A172 (cell line): ENCODE measurements around the gene ADTRP. TPM values are rescaled to one million over a fixed set of nuclear protein-coding genes. Genes with fewer than 3 reads are reported as not detected.
"Not testable (repeated sequence)": the region's sequence is repeated elsewhere in the genome, so short reads cannot be mapped to it uniquely, and the experiment has no call there.

Experiments
- DNase-seq: peaks from one replicate; pipeline ENCODE4 v3.0.0-alpha.2; 2015; ENCODE audit warnings: low spot score
- total RNA-seq: library from RNA; depleted of rRNA; stranded (reverse); fragments of >200 nt; shearing (Covaris generic); gene quantifications from 2 replicates; pipeline ENCODE4 v1.2.3, GENCODE V29; 2014

The ADTRP gene
- total RNA-seq, 1 experiment from 2014 or later, result 1.9 TPM

DNA sequence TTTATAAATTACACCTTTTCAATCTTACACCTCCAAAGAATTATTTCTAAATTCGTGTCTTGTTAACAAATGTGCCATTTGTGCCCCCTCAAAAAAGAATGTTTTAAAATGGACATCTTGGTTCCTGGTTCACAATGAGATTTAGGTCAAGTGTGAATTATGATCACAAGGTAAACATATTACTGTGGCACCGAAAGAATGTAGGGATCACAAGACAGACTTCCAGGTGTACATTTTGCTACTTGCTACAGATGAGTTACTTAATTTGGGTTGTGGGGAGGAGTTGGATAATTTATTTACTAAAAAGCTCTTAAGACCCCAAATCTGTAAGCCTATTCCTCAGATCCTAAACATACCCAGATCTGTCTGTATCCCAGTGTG, 25.0 kb upstream of the ADTRP start:
- no peak for DNase-seq

GRCh38 chr6:11802886-11803590, 24.4 kb upstream of the ADTRP start:
- DNase-seq, result no peak

GRCh38 chr6:11800531-11800930, 21.9 kb upstream of the ADTRP start:
- DNase-seq, result not testable (repeated sequence)

DNA sequence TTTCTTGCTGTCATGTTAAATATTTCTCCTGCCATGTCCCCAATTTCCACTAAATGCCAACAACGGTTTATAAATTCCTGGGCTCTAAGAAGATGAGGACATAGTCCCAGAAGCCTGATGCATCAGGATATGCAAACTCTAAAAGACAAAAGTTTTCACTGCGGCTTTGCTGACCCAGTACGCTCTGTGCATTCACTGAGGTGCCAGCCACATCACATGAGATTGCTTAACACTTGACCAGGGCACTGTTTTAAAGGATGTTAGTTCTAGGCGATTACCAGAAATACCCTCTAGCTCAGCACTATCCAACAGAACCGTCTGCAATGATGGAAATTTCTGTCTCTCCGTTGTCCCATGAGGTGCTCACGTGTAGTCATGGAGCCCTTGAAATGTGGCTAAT, 19.9 kb upstream of the ADTRP start:
- DNase-seq, result no peak

GRCh38 chr6:11798096-11798495, 19.5 kb upstream of the ADTRP start:
- DNase-seq, result no peak

GRCh38 chr6:11796829-11797228, 18.2 kb upstream of the ADTRP start:
- no peak for DNase-seq

GRCh38 chr6:11795403-11795802, 16.8 kb upstream of the ADTRP start:
- DNase-seq, result no peak

- no peak for DNase-seq
Measured at GRCh38 chr6:11793277-11793676, 14.7 kb upstream of the ADTRP start.

DNA sequence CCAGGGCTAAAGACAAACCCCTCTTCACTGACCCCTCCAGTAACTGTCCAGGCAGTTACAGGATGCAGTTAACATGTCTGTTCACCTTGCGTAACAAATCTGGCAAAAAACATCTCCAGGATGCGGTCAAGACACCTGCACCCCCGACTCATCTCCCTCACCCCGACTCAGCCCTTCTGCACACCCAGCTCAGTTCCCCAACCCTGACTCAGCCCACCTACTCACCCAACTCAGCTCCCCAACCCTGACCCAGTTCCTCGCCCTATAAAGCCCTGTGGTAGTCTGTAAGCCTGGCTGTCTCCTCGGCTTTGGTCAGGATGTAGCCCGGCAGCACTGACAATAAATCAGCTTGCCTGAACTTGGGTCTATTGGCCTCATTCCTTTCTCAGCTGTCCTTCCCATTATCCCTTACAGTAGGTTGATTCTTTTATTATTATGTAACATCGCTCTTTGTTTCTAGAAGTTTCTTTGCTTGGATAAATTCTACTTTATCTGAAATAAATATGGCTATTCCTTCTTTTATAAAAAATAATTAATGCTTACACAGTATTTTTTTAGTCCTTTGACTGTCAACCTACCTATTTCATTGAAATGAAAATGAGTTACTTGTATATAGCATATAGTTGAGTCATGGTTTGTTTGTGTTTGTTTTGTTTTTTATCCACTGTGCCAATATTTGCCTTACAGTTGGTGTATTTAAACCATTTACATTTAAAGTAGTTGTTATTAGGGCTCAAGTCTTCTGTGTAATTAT, 12.9 kb upstream of the ADTRP start:
- DNase-seq, result no peak

DNA sequence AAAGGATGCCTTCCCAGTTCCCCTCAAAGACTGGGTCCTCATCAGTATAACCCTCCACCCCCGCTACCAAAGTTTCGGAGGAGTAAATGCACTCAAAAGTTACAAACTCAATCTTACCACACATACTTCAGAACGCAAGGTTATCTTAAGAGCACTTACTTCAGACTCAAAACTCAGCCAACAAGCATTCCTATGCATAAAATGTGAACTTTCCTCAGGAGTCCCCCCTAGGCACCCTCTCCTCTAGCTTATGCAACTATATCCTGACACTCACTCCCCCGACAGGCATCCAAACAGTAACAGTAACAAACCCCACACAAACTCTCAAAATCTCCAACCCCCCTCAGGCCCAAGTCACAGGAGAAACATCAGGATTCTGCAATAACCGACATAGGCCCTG, 11.1 kb upstream of the ADTRP start:
- DNase-seq, result no peak

GRCh38 chr6:11788043-11788442, 9.4 kb upstream of the ADTRP start:
- DNase-seq, result no peak

DNA sequence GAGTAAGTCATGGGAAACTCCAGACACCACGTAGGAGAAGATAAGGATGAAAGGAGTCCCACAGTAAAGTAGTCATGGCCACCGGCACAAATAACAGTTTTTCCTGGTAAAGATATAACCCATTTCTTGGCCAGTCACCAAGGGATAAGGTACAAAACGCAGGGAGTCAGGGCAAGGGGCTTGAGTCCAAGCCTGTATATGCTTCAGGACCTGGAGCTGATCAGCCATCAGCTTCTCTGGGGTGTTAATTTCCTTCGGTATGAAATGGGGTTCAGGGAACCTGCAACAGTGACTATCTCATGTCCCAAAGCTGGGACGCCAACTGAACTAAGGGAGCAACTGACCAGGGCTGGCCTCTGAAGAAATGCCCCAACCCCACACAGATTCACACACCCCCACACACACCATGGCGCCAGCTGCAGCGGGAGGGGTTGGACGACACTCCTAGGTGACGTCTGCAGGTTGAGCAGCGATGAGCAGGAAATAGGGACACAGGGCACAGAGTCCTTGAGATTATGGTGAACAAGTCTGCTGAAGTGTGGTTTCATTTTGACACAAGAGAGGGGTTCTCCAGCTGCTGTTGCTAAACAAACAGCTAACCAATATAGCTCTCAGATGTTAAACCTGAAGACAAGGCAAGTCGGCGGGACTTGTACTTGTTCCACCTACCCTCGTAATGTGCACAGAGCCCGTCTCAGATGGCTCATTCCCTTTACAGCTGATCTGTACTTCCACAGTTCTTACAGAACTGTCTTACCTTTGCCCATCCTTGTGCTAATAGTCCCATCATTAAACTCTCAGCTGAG, 7.4 kb upstream of the ADTRP start:
- no peak for DNase-seq

DNA sequence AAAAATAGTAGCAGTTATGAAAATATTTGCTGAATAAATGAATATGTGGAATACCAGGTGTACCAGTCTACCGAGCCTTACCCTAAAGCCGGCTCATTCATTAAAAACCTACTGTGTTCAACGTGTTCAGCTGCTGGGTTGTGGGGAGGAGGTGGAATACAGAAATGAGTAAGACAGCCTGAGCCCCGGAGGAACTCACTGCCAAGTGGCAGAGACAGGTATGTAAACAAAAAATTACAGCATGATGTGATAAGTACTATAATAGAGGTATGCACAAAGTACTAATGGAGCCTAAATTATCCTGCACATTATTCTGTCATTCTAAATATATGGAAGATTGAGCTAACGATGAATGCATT, 6.8 kb upstream of the ADTRP start:
- no peak for DNase-seq

DNA sequence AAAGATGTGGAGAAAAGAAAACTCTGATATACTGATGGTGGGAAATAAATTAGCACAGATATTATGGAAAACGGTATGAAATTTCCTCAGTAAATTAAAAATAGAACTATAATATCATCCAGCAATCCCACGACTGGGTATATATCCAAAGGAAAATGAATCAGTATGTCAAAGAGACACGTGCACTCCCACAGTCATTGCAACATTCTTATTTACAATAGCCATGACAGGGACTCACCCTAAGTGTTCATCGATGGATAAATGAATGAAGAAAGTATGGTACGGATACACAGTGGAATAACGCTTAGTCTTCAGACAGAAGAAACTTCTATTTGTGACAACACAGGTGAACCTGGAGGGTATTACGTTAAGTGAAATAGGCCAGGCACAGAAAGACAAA, 5.7 kb upstream of the ADTRP start:
- DNase-seq, result no peak

- no peak for DNase-seq
Measured at GRCh38 chr6:11783524-11784064, 5.0 kb upstream of the ADTRP start.

GRCh38 chr6:11782524-11782923, 3.9 kb upstream of the ADTRP start:
- no peak for DNase-seq

DNA sequence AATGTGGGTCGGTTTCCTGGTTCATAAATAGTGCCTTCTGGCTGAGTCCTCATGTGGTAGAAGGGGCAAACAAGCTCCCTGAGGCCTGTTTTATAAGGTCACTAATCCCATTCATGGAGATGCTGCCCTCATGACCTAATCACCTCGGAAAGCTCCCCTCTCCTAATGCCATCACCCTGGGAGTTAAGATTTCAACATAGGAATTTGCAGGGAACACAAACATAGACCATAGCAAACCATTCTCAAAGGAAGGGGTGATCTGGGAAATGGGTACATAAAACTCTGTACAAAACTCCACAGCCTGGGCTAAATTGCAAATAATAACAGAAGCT, 1.5 kb upstream of the ADTRP start:
- DNase-seq, result no peak

GRCh38 chr6:11779329-11780096, 910 bp upstream of the ADTRP start:
- DNase-seq, result no peak

- no peak for DNase-seq
Measured at GRCh38 chr6:11778036-11778435, 567 bp downstream of the ADTRP start.

DNA sequence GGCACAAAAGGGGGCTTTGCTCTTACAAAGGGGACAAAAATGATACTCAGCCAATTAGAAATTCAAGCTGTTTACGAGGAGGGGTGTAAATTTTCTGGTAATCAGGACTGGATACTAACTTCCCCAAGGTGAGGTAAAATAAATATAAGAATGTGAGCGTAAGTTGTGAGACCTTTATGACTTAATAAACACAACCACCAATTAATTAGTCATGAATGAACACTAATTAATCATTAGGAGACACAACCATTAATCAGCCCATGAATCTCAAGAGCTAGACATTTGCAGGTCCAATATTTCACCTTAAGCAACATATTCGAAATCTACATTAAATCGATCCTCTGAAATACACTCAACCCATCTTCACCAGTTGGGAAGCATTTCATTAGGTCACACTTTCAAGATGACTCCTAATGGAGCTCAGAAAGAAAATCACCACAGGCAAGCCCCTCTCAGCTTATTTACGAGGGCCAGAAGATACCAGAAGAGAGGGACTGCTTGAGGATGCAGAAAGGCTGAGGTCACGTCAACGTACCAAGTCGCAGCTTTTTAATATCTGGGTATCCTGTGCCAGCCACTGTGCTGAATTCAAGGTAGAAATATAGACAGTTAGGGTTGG, 2.7 kb downstream of the ADTRP start:
- DNase-seq, result no peak

GRCh38 chr6:11774426-11774825, 4.2 kb downstream of the ADTRP start:
- no peak for DNase-seq
